Measurements from ENCODE around the gene DRC3.

Gene DRC3

GRCh38 chr17:18059283-18059682 is 86.6 kb downstream of the DRC3 start:
- Histone ChIP-seq H3K9me3 (ENCODE audit: insufficient read depth, low read depth, low read length) (no peaks in the 10 kb centered on the region), H3K4me3 (ENCODE audit: low read length, poor library complexity, severe bottlenecking) (no peak overlapping the region), H3K9ac (ENCODE audit: low read depth, low read length, poor library complexity, severe bottlenecking) (no peak overlapping the region), H3K27me3 (ENCODE audit: insufficient read depth, low read length, poor library complexity, severe bottlenecking) (no peaks in the 10 kb centered on the region), H3F3A (ENCODE audit: low read depth) (no peaks in the 10 kb centered on the region), H3K36me3 (ENCODE audit: insufficient read depth, low read length) (peaks cover 62% of the 10 kb centered on the region; the same call in 1 of the 2 replicates), H4K20me1 (ENCODE audit: insufficient read depth, low read length, poor library complexity, severe bottlenecking) (no peaks in the 10 kb centered on the region), H3K79me2 (ENCODE audit: insufficient read depth, low read length) (no peaks in the 10 kb centered on the region), H3K9me2 (replicated peaks; ENCODE audit: low read depth, low read length) (no peaks in the 10 kb centered on the region), H2AFZ (ENCODE audit: low read length) (no peak overlapping the region), H3K4me1 (ENCODE audit: insufficient read depth, low read length, poor library complexity, severe bottlenecking) (no peaks in the 10 kb centered on the region), H3K4me2 (ENCODE audit: low read depth, low read length, poor library complexity, severe bottlenecking) (no peak overlapping the region)
- no peak for TF ChIP-seq CTCF (conservative IDR thresholded peaks at IDR 0.05; ENCODE audit: low read length)
- TF ChIP-seq EZH2phosphoT487 (IDR thresholded peaks at IDR 0.05; ENCODE audit: borderline replicate concordance) = no peak

GRCh38 chr17:18064053-18064452 is 91.4 kb downstream of the DRC3 start:
- H2AFZ ChIP-seq (ENCODE audit: low read length) = no peak overlapping the region
- H4K20me1 ChIP-seq (ENCODE audit: insufficient read depth, low read length, poor library complexity, severe bottlenecking) = no peaks in the 10 kb centered on the region
- H3K36me3 ChIP-seq (ENCODE audit: insufficient read depth, low read length) = peaks cover 53% of the 10 kb centered on the region; the same call in 1 of the 2 replicates
- no peaks in the 10 kb centered on the region for H3K9me2 ChIP-seq (replicated peaks; ENCODE audit: low read depth, low read length)
- TF ChIP-seq CTCF (conservative IDR thresholded peaks at IDR 0.05; ENCODE audit: low read length) (no peak), EZH2phosphoT487 (IDR thresholded peaks at IDR 0.05; ENCODE audit: borderline replicate concordance) (no peak)
- H3K9ac ChIP-seq (ENCODE audit: low read depth, low read length, poor library complexity, severe bottlenecking) = no peak overlapping the region
- H3K9me3 ChIP-seq (ENCODE audit: insufficient read depth, low read depth, low read length) = no peaks in the 10 kb centered on the region
- no peak overlapping the region for H3K4me2 ChIP-seq (ENCODE audit: low read depth, low read length, poor library complexity, severe bottlenecking)
- no peaks in the 10 kb centered on the region for H3K4me1 ChIP-seq (ENCODE audit: insufficient read depth, low read length, poor library complexity, severe bottlenecking)
- H3K27me3 ChIP-seq (ENCODE audit: insufficient read depth, low read length, poor library complexity, severe bottlenecking) = no peaks in the 10 kb centered on the region
- no peaks in the 10 kb centered on the region for H3K79me2 ChIP-seq (ENCODE audit: insufficient read depth, low read length)
- H3F3A ChIP-seq (ENCODE audit: low read depth) = no peaks in the 10 kb centered on the region
- H3K4me3 ChIP-seq (ENCODE audit: low read length, poor library complexity, severe bottlenecking) = no peak overlapping the region

- Histone ChIP-seq H2AFZ (ENCODE audit: low read length) (no peak overlapping the region), H3K9ac (ENCODE audit: low read depth, low read length, poor library complexity, severe bottlenecking) (no peak overlapping the region), H3K36me3 (ENCODE audit: insufficient read depth, low read length) (peaks cover 47% of the 10 kb centered on the region; the same call in 1 of the 2 replicates), H3K9me3 (ENCODE audit: insufficient read depth, low read depth, low read length) (no peaks in the 10 kb centered on the region), H3K4me2 (ENCODE audit: low read depth, low read length, poor library complexity, severe bottlenecking) (no peak overlapping the region), H3F3A (ENCODE audit: low read depth) (no peaks in the 10 kb centered on the region), H3K4me3 (ENCODE audit: low read length, poor library complexity, severe bottlenecking) (no peak overlapping the region), H3K9me2 (replicated peaks; ENCODE audit: low read depth, low read length) (no peaks in the 10 kb centered on the region), H3K79me2 (ENCODE audit: insufficient read depth, low read length) (no peaks in the 10 kb centered on the region), H4K20me1 (ENCODE audit: insufficient read depth, low read length, poor library complexity, severe bottlenecking) (no peaks in the 10 kb centered on the region), H3K27me3 (ENCODE audit: insufficient read depth, low read length, poor library complexity, severe bottlenecking) (no peaks in the 10 kb centered on the region), H3K4me1 (ENCODE audit: insufficient read depth, low read length, poor library complexity, severe bottlenecking) (no peaks in the 10 kb centered on the region)
- TF ChIP-seq CTCF (conservative IDR thresholded peaks at IDR 0.05; ENCODE audit: low read length) = no peak
- TF ChIP-seq EZH2phosphoT487 (IDR thresholded peaks at IDR 0.05; ENCODE audit: borderline replicate concordance) = no peak
These were observed 92.9 kb downstream of the DRC3 start for GRCh38 chr17:18065546-18065945.

Data from Loucy (cell line).